OCI-LY7 (cell line): ENCODE data around the gene TLR9. TPM values are rescaled to one million over a fixed set of nuclear protein-coding genes. Genes with fewer than 3 reads are reported as not detected.

Source experiments
- BruUV-seq: library from RNA; stranded (reverse); fragments of 400-500 nt; replicated peaks from 2 replicates; lab custom pipeline; 2021; lab: Mats Ljungman, UMichigan
- CTCF ChIA-PET: fragments of 300-600 bp; sonication (Branson Sonifier 250); formaldehyde crosslinking; loops from one replicate; lab custom pipeline; 2022; ENCODE audit warnings: antibody characterized with exemption; ENCODE audit not compliant: unreplicated experiment; lab: Charles Lee
- POLR2A ChIA-PET: fragments of 300-600 bp; sonication (Branson Sonifier 250); formaldehyde crosslinking; loops from one replicate; lab custom pipeline; 2022; ENCODE audit warnings: antibody characterized with exemption; lab: Charles Lee
- DNase-seq: peaks from one replicate; pipeline ENCODE4 v3.0.0-alpha.2; 2015; ENCODE audit warnings: low spot score
- H2AFZ ChIP-seq: fragments of 200-600 bp; sonication (generic), shearing (Covaris generic); 2 replicates; pipeline ENCODE4 v1.6.1; 2014; ENCODE audit warnings: mild to moderate bottlenecking, antibody characterized with exemption, low read length, moderate library complexity
- H3K27ac ChIP-seq: fragments of 200-600 bp; sonication (generic); 2 replicates; pipeline ENCODE4 v1.5.1; 2014; ENCODE audit warnings: mixed run types, low read depth, mild to moderate bottlenecking, moderate library complexity, low read length, inconsistent platforms; ENCODE audit not compliant: poor library complexity, severe bottlenecking
- H3K36me3 ChIP-seq: fragments of 200-600 bp; sonication (generic); 2 replicates; pipeline ENCODE4 v1.6.1; 2014; ENCODE audit warnings: mild to moderate bottlenecking, antibody characterized with exemption, low read length, moderate library complexity, mixed read lengths; ENCODE audit not compliant: insufficient read depth
- H3K4me1 ChIP-seq: fragments of 200-600 bp; sonication (generic); 2 replicates; pipeline ENCODE4 v1.5.1; 2014; ENCODE audit warnings: mild to moderate bottlenecking, low read length; ENCODE audit not compliant: insufficient read depth, poor library complexity, severe bottlenecking
- H3K4me2 ChIP-seq: fragments of 200-600 bp; sonication (generic); 2 replicates; pipeline ENCODE4 v1.6.1; 2014; ENCODE audit warnings: mild to moderate bottlenecking, low read length
- H3K4me3 ChIP-seq: fragments of 200-600 bp; sonication (generic); 2 replicates; pipeline ENCODE4 v1.5.1; 2014; ENCODE audit warnings: mild to moderate bottlenecking, low read depth, low read length; ENCODE audit not compliant: poor library complexity, severe bottlenecking
- H3K79me2 ChIP-seq: fragments of 200-600 bp; sonication (generic); 2 replicates; pipeline ENCODE4 v1.6.1; 2016; ENCODE audit warnings: low read depth, mild to moderate bottlenecking, low read length, moderate library complexity, mixed read lengths; ENCODE audit not compliant: insufficient read depth
- H3K9me2 ChIP-seq: fragments of 200-600 bp; sonication (generic); 2 replicates; pipeline ENCODE4 v1.6.1; 2016; ENCODE audit warnings: mild to moderate bottlenecking, low read length, mixed read lengths; ENCODE audit not compliant: insufficient read depth
- H3K9me3 ChIP-seq: fragments of 200-600 bp; sonication (generic); 2 replicates; pipeline ENCODE4 v1.6.1; 2014; ENCODE audit warnings: mild to moderate bottlenecking, mixed run types, low read length, mixed read lengths
- H4K20me1 ChIP-seq: fragments of 200-600 bp; sonication (generic); 2 replicates; pipeline ENCODE4 v1.6.1; 2014; ENCODE audit warnings: mild to moderate bottlenecking, antibody characterized with exemption, low read length, moderate library complexity, mixed read lengths; ENCODE audit not compliant: insufficient read depth
- EZH2phosphoT487 ChIP-seq: fragments of 200-600 bp; sonication (generic); IDR thresholded peaks from 2 replicates; pipeline ENCODE4 v1.6.1; 2018; ENCODE audit warnings: low read depth, borderline replicate concordance, mild to moderate bottlenecking, mixed run types, antibody characterized with exemption, low read length, moderate library complexity, mixed read lengths
- intact Hi-C: fragments of 100-400 bp; cut with micrococcal nuclease; formaldehyde crosslinking; loops from one replicate; pipeline ENCODE4 v1.10.0; 2022; ENCODE audit not compliant: unreplicated experiment
- total RNA-seq, 2 experiments: library from RNA; depleted of rRNA in 1 of 2; stranded (reverse); fragments of >200 nt in 1 of 2; shearing (Covaris generic) in 1 of 2; gene quantifications; 2 replicates each; pipeline ENCODE4 v1.2.3, GENCODE V29; 2014 to 2022
- TF ChIP-seq, protein P1 (sequence below): fragments of 200-600 bp; sonication (generic); conservative IDR thresholded peaks from 2 replicates; pipeline ENCODE4 v1.5.1; 2014; ENCODE audit warnings: mild to moderate bottlenecking, antibody characterized with exemption, low read length, moderate library complexity, mixed read lengths

Gene TLR9
- total RNA-seq, 2 experiments from 2014 or later, result 1.7 to 9.0 TPM

DNA sequence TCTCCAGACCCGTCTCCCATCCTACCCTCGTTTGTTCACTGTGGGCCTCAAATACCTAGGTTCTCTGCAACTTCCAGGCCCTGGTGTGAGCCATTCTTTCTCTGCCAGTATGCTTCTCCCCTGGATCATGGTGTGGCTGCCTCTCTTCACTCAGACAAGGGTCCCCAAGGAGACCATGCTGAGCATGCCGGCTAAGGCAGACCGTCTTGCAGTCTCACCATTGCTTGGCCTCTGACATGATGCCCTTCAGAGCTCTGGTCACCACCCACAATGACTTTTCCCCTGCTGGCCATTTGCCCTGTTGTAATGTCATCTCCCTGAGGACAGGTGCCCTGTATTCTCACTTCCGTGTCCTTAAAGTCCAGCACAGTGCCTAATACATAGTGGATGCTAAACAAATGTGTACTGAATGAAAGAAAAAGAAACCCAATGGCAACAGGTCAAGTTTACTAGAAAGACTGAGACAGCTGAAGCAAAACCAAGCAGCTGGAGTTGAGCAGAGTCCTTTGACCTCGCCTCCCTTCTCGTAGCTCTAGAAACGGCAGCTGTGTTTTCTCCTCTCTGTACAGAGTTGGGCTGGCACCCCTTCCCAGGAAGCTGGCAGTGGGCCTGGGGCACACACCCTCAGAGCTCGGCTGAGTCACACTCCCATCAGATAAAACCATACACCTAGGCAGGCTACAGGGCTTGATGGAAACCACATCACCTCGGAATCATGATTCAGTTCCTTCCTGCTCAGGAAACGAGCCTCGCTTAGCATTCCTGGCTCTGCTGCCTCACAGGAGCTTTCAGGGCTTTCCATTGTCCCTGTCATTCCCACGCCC, 8.6 kb downstream of the TLR9 start:
- Histone ChIP-seq H3K27ac (no peak overlapping the region), H3K36me3 (peaks cover 81% of the 10 kb centered on the region), H3K4me1 (peaks cover 10% of the 10 kb centered on the region), H3K79me2 (no peaks in the 10 kb centered on the region), H3K4me2 (no peak overlapping the region), H4K20me1 (no peaks in the 10 kb centered on the region; the same call in 1 of the 2 replicates), H2AFZ (no peak overlapping the region), H3K9me3 (no peaks in the 10 kb centered on the region), H3K4me3 (no peak overlapping the region), H3K9me2 (no peaks in the 10 kb centered on the region)
- ChIA-PET POLR2A (no interaction called here), CTCF (no interaction called here)
- TF ChIP-seq EZH2phosphoT487, result no peak
- TF ChIP-seq, protein P1, sequence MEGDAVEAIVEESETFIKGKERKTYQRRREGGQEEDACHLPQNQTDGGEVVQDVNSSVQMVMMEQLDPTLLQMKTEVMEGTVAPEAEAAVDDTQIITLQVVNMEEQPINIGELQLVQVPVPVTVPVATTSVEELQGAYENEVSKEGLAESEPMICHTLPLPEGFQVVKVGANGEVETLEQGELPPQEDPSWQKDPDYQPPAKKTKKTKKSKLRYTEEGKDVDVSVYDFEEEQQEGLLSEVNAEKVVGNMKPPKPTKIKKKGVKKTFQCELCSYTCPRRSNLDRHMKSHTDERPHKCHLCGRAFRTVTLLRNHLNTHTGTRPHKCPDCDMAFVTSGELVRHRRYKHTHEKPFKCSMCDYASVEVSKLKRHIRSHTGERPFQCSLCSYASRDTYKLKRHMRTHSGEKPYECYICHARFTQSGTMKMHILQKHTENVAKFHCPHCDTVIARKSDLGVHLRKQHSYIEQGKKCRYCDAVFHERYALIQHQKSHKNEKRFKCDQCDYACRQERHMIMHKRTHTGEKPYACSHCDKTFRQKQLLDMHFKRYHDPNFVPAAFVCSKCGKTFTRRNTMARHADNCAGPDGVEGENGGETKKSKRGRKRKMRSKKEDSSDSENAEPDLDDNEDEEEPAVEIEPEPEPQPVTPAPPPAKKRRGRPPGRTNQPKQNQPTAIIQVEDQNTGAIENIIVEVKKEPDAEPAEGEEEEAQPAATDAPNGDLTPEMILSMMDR, result no peak
- no TSS peak for BruUV-seq
- DNase-seq, result no peak
- intact Hi-C loops, result no loop called here

DNA sequence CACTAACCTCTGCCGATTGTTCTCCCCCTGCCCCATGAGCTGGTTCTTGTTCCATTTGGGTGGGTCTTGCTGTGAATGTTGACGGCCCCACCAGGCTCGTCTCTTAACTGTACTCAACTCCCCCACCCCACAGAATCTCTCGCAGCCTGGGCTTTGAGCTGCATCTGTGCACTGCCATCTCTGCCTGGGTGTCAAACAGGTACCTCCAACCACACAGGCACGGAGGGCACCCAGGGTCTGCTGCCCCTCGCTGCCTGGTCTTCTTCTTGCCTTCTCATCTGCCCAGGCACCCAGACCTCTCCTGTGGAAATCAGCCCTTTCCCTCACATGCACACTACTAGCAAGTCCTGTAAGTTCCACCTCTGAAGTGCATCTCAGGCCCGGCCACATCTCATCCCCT, 10.1 kb downstream of the TLR9 start:
- BruUV-seq, result no TSS peak
- Histone ChIP-seq H3K4me3 (no peak overlapping the region), H3K79me2 (no peaks in the 10 kb centered on the region), H4K20me1 (no peaks in the 10 kb centered on the region; the same call in 1 of the 2 replicates), H2AFZ (no peak overlapping the region), H3K4me2 (no peak overlapping the region), H3K4me1 (peaks cover 4% of the 10 kb centered on the region), H3K9me3 (no peaks in the 10 kb centered on the region), H3K36me3 (peaks cover 84% of the 10 kb centered on the region), H3K27ac (no peak overlapping the region), H3K9me2 (no peaks in the 10 kb centered on the region)
- TF ChIP-seq, protein P1, result no peak
- no peak for TF ChIP-seq EZH2phosphoT487
- intact Hi-C loops, result no loop called here
- DNase-seq, result no peak
- CTCF ChIA-PET, result no interaction called here
- POLR2A ChIA-PET, result interaction anchor here (0.7 kb wide), 1 partner anchor 226 kb away, joined by 5 read pairs; no protein-coding TSS in a partner anchor

DNA sequence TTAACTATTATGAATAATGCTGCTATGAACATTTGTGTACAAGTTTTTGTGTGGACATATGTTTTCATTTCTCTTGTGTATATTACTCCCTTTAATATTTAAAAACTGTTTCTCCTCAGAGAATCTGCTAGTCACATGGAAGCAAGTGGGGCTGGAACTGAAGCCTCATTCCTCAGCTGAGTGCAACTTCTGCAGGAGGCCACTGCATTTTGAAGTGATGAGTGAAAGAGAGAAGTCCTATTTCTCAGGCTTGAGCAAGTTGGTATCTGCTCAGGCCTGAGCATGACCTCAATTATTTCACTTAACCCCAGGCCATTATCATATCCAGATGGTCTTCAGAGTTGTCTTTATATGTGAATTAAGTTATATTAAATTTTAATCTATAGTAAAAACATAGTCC, 11.5 kb downstream of the TLR9 start:
- ChIA-PET CTCF (no interaction called here), POLR2A (no interaction called here)
- no TSS peak for BruUV-seq
- no peak for TF ChIP-seq EZH2phosphoT487
- TF ChIP-seq, protein P1, result no peak
- Histone ChIP-seq H3K4me1 (no peaks in the 10 kb centered on the region), H3K9me2 (no peaks in the 10 kb centered on the region), H3K4me3 (no peak overlapping the region), H3K9me3 (no peaks in the 10 kb centered on the region), H4K20me1 (no peaks in the 10 kb centered on the region; the same call in 1 of the 2 replicates), H3K4me2 (no peak overlapping the region), H2AFZ (no peak overlapping the region), H3K36me3 (peaks cover 87% of the 10 kb centered on the region), H3K27ac (no peak overlapping the region), H3K79me2 (no peaks in the 10 kb centered on the region)
- DNase-seq, result no peak
- intact Hi-C loops, result no loop called here
